Stimulated activated CD4-positive, alpha-beta T cell treated with anti-CD3 and anti-CD28 coated beads, Interleukin-4, amount 100 ng/mL, for 48 hours (primary cell): ENCODE data around the gene PYY.
"Not testable (repeated sequence)": the region's sequence is repeated elsewhere in the genome, so short reads cannot be mapped to it uniquely, and the experiment has no call there.

Experiments used
- DNase-seq, 2 donors: peaks; one replicate each; pipeline ENCODE4 v3.0.0-alpha.2; 2020; ENCODE audit warnings: low read depth in 2 of 2

The PYY gene

DNA sequence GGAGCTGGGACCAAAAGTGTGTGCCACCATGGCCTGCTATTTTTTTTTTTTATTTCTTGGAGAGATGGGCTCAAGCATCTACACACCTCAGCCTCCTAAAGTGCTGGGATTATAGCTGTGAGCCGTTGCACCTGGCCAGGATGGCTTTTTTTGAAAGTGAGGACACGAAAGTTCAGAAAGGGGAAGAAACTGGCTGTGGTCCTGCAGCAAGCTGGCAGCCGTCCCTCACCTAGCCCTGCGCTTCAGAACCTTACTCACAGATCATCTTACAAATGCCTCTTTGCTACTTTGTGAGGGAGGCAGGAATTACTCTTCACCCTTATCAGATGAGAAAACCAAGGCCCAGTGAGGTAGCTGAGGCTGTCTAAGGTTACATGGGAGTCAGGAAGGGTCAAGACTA, 7.0 kb downstream of the PYY start:
- DNase-seq = no peak

GRCh38 chr17:43945074-43945829, 8.5 kb downstream of the PYY start:
- DNase-seq = no peak

- DNase-seq = no peak
These were observed 11.6 kb downstream of the PYY start, which contains the start of gene PPY for GRCh38 chr17:43942051-43942685. Gene PPY, minus strand, starts transcription at chr17:43942476. Its CDS starts 822 bp downstream, at chr17:43941654.

GRCh38 chr17:43940630-43941029, 13.1 kb downstream of the PYY start:
- DNase-seq = no peak

DNA sequence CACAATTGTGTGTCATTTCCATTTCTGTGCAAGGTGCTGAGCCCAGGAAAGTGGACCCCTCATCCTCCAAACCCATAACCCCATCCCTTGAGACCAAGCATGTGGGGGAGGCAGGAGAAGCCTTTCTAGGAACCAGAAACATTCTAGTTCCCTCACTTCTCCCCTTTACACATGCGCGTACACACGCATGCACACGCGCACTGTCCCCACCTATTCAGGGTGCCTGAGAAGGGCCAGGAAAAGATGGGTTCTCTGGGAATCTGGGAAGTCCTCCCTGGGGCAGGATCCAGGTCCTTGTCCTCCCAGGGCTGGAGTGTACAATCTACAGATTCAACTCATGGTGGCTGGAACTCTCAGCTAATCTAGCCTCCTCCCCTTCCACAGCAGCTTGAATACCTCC, 13.9 kb downstream of the PYY start:
- no peak for DNase-seq

GRCh38 chr17:43939452-43939851, 14.3 kb downstream of the PYY start:
- not testable (repeated sequence) for DNase-seq

DNA sequence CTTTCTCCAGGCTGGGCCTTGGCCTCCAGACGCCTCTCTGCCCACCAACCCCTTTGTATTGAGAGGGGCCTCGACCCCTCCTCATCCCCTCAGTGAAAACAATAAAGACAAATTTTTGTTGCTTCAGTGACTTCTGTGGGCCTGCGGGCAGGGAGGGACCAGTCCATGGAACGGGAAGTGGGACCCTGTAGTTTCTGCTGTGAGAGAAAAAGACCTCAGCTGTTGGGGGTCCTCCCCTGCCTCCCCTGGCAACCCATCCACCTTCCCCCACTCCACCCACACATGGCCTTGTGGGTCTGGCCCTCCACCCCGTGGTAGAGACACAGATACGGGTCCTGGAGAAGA, 14.9 kb downstream of the PYY start:
- no peak for DNase-seq

DNA sequence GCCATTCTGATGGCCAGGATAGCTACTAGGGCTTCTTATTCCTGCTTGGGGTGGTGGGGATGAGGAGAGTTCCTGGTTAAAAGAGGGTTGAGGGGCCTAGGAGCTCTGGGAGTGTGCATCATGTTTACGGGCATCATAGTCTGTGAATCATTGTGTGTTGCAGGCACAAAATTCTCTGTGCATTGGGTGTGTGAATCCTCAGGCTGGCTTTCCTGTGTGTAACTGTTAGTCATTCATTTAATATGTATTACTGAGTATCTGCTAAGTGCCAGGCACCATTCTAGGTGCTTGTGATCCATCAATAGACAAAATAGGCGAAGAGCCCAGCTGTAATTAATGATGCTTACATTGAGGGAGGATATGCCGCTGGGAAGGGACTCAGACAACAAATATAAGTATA, 17.3 kb downstream of the PYY start:
- no peak for DNase-seq

DNA sequence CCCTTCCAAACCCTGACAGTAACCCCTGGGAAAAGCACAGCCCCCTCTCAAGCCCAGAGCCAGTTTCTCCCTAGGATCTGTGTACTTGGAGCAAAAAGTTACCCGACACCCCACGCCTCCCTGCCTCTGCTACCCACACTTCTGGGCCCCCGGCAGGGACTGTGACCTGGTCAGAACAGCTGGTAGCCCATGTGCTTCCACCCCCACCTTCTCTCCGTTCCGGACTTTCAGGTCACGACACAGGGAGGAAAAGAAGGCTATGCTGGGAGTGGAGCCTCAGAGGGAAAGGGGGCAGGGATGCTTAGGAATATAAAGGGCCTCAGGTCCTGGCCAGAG, 17.8 kb downstream of the PYY start:
- DNase-seq = no peak

DNA sequence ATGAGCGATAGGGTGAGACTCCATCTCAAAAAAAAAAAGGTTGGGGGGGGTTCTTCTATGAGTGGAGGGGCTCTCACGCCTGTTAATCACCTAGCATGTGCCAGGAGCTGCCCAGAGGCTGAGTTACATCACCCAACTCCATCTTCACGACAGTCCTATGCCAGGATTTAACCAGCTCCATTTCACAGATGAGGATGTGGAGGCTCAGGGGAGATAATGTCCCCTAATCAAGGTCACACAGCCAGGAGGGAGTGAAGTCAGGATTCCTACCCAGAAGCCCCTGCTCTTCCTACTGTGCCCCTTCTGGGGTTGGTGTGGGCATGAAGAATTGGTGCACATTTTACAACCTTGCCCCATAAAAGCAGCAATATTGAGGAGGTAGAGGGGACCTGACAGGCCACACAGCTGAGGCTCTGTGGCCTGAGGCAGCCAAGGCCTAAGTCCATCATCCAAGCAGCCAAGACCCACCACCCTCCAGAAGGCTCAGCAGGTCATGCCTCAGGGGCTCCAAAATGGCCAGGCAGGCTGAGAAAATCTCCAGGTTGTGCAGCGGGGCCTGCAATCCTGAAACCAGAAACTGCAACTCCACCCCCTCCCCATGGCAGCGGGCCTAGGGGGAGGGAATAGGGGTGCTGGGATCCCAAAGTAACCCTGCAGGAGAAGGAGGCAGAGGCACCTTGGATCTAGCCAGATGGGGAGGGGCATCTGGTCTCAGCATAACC, 18.4 kb downstream of the PYY start:
- no peak for DNase-seq

DNA sequence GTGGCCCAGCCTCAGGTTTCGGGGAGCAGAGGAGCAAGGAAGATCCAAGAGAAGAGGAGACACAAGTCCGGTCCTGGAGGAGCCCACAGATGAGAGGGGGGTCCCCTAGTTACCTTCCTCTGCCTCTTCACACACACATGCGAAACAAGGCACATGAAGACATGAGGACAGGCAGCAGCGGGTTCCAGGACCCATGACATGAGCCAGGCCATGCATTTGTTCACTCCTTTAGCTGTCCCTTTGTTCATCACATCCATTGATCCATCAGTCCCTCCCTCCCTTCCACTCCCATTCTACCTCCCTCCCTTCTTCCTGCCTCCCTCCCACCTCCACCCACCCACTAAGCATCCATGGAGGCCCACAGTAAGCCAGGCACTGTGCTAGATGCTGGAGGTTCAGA, 20.8 kb downstream of the PYY start:
- DNase-seq = no peak

- no peak for DNase-seq
These were observed 21.4 kb downstream of the PYY start for GRCh38 chr17:43932357-43932756.

DNA sequence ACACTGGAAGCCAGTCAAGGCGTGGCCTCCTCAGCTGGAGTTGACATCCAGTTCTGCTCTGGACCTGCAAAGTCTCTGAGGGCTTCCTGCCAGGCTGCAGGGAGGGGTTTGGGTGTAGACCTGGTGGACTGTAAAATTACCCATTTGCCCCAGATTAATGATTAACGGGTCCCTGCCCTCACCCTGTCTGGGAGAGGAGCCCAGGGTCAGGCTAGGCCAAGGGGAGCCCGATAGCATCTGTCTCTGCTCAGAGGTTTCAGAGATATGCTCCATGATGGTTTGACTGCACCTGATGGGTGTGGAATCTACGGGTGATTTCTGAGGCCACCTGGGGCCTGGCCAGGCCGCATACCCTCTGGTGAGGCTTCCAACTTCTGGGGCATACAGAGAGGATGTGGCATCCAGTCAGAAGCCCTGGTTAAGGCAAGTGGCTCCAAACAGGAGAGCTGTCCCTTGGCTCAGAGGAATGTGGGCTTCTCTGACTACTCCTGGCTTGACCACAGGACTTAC, 22.6 kb downstream of the PYY start:
- no peak for DNase-seq

- no peak for DNase-seq
These were observed 25.1 kb downstream of the PYY start for GRCh38 chr17:43928609-43929008.

- not testable (repeated sequence) for DNase-seq
These were observed 25.8 kb downstream of the PYY start for GRCh38 chr17:43927929-43928328.

DNA sequence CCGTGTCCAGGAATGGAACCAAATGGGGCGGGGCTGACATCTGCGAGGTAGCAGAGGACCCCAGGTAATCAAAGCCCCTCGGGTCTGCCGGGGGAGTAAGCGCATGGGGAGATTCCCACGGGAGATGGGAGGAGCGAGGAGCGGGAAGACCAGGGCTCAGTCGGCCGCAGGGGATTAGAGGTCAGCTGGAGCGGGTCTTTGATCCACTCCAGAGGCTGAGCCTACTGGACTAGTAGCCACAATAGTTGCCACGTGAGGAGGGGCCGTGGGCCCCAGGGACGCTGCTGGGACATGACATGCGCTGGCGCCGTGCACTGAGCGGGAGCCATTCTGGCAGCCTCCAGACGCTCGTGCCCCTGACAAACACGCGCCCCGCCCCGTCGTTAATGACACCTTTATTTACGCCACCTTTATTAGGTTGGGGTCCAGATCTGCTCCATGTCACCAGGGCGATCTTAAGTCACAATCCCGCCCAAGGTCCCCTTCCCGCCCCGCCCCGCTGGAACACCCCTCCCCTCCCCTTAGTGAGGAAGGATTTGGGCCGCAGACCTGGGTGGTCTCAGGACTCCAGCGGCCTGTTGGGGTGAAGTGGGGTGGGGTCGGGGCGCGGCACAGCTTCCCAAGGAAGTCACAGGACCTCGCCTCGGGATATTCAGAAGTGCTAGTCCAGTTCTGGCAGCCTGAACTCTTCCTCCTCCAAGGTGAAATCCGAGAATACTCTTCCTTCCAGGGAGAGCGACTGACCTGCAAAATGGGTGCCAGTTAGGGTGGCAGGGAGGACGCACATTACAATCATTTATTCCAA, 26.5 kb downstream of the PYY start:
- no peak for DNase-seq

DNA sequence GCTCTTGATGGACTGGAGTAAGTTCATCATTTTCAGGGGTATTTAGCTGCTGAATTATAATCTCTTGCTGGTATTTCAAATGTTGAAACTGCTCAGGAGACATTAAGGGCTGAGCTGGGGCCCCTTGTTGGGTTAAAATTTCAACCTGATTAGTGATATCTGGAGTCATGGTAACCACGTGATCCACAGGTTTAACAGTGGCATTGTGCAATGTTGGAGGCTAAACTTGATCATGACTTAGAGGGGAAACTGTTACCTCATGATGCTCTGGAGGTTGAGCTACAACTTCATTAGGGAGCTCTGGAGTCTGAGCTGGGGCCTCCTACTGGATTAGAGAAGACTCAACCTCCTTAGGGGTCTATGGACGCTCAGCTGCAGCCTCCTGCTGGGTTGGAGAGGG, 29.2 kb downstream of the PYY start:
- DNase-seq = no peak

- DNase-seq = no peak
These were observed 33.1 kb downstream of the PYY start for GRCh38 chr17:43920500-43921095.

DNA sequence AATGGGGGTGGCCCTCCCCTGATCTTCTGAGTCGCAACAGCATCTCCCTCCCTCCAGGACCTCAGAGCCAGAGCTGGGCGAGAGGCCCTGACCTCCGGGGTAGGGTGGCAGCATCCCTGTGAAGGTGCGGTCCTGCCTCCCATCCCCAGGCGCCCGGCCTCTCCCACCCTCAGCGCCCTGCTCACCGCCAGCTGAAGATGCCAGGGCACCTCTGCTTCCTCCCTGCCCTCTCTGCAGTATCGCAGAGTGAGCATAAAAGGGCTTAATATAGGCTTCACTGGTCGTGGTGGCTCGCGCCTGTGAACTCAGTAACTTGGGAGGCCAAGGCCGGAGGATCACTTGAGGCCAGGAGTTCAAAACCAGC, 35.7 kb downstream of the PYY start:
- DNase-seq = no peak

DNA sequence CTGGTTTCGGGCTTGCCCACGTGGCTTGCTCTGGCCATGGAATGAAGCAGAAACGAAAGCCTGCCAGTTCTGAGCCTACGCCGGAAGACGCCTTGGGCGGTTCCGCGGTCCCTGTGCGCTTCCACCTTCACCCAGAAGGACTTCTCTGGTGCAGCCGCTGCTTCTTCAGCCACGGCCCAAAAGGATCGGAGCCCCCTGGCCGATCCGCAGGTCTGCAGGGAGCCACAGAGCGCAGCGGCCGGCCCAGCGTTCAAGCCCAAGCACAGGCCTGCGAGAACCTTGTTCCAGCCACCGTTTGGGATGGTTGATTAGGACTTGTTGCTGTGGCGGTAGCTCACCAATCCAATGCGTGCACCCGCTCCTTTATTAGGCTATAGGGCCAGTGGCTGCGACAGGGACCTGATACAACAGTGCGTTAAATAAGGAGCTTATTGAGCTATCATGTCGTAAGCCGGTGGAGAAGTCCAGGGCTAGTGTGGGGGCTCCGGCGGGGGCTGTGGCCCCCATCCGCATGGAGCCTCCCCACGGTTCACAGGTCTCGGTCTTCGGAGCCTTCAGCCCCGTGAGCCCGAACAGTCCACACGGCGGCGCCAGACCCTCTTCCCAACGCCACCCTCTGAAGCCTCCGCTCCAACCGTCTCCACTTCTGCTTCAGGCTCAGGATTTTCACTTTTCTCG, 36.3 kb downstream of the PYY start:
- peak in 1 of 2 donors; percentile 26 for DNase-seq

- DNase-seq = no peak
These were observed 36.8 kb downstream of the PYY start for GRCh38 chr17:43917016-43917347.
